ENCODE measurements around the gene APC. TPM values are rescaled to one million over a fixed set of nuclear protein-coding genes. Genes with fewer than 3 reads are reported as not detected.
A peak's percentile ranks its signal among the peaks of the same experiment; 100 is the strongest.
"Not testable (repeated sequence)": the region's sequence is repeated elsewhere in the genome, so short reads cannot be mapped to it uniquely, and the experiment has no call there.

APC gene
- total RNA-seq, 1 donor from 2014 or later, result 48.5 TPM

DNA sequence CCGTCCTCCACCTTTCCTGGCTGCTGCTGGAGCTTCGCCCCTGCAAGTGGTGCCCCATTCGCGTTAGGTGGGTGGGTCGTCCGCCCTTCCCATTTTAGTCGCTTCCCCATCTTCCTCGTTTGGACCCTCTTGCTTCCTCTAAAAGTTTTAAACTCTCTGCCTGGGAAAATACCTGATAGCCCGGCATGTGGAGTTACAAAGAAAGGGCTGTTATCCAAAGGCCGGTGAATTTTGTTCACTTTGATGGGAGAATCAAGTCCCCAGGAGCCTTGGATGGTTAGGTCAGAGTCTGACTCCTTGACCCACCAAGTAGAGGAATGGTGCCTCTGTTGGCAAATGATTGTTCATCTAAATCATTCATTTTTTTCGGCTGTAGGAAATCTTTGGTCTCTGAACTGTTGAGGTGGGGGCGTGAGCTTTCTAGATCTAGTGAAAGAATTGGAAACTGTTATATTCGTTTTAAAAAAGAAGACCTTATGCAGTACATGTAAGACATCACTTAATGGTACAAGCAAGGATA is 29.5 kb upstream of the APC start:
- peaks cover 4% of the 10 kb centered on the region for H3K36me3 Mint-ChIP-seq (ENCODE audit: insufficient read depth)
- H3K4me1 Mint-ChIP-seq (ENCODE audit: low read depth), result peaks cover 31% of the 10 kb centered on the region
- peak overlapping the region; percentile 97 for H3K27ac Mint-ChIP-seq
- DNase-seq (ENCODE audit: low spot score, unreplicated experiment), result no peak
- TF ChIP-seq, protein P1, sequence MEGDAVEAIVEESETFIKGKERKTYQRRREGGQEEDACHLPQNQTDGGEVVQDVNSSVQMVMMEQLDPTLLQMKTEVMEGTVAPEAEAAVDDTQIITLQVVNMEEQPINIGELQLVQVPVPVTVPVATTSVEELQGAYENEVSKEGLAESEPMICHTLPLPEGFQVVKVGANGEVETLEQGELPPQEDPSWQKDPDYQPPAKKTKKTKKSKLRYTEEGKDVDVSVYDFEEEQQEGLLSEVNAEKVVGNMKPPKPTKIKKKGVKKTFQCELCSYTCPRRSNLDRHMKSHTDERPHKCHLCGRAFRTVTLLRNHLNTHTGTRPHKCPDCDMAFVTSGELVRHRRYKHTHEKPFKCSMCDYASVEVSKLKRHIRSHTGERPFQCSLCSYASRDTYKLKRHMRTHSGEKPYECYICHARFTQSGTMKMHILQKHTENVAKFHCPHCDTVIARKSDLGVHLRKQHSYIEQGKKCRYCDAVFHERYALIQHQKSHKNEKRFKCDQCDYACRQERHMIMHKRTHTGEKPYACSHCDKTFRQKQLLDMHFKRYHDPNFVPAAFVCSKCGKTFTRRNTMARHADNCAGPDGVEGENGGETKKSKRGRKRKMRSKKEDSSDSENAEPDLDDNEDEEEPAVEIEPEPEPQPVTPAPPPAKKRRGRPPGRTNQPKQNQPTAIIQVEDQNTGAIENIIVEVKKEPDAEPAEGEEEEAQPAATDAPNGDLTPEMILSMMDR (IDR thresholded peaks at IDR 0.05; ENCODE audit: unreplicated experiment), result no peak
- no peaks in the 10 kb centered on the region for H3K9me3 Mint-ChIP-seq (ENCODE audit: low read depth)
- H3K27me3 Mint-ChIP-seq, result no peaks in the 10 kb centered on the region
- peak overlapping the region; percentile 95 for H3K4me3 Mint-ChIP-seq (ENCODE audit: low read depth)

DNA sequence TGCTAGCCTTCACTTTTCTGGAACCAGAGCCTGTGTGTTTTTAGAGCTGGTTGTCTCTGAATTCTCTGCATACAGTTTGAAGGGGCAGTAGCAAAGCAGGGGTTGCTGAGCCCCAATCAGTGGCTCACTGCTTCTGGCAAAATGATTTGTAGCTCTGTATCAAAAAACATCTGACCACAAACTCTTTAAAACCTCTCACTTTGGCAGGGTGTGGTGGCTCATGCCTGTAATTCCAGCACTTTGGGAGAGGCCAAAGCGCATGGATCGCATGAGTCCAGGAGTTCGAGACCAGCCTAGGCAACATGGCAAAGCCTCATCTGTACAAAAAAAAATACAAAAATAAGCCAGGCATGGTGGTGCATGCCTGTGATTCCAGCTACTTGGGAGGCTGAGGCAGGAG is 28.3 kb upstream of the APC start:
- Mint-ChIP-seq H3K27ac (peak overlapping the region; percentile 71), H3K4me1 (ENCODE audit: low read depth) (peaks cover 31% of the 10 kb centered on the region), H3K9me3 (ENCODE audit: low read depth) (no peaks in the 10 kb centered on the region), H3K27me3 (no peaks in the 10 kb centered on the region), H3K36me3 (ENCODE audit: insufficient read depth) (peaks cover 4% of the 10 kb centered on the region), H3K4me3 (ENCODE audit: low read depth) (peak overlapping the region; percentile 95)
- no peak for DNase-seq (ENCODE audit: low spot score, unreplicated experiment)
- TF ChIP-seq, protein P1 (IDR thresholded peaks at IDR 0.05; ENCODE audit: unreplicated experiment), result no peak

DNA sequence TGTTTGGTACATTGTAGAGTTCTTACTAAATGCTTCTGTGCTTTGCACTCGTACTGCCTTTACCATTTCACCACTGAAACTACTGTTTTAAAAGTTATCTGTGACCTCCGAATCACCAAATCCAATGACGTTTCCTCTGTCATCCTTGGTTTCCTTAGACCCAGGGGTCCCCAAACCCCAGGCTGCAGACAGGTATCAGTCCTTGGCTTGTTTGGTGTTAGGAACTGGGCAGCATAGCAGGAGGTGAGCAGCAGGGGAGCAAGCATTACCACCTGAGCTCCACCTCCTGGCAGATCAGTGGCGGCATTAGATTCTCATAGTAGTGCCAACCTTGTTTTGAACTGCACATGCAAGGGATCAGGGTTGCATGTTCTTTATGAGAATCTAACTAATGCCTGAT is 26.8 kb upstream of the APC start:
- no peak for DNase-seq (ENCODE audit: low spot score, unreplicated experiment)
- no peak overlapping the region for H3K27ac Mint-ChIP-seq
- no peaks in the 10 kb centered on the region for H3K9me3 Mint-ChIP-seq (ENCODE audit: low read depth)
- peaks cover 31% of the 10 kb centered on the region for H3K4me1 Mint-ChIP-seq (ENCODE audit: low read depth)
- no peaks in the 10 kb centered on the region for H3K27me3 Mint-ChIP-seq
- no peak overlapping the region for H3K4me3 Mint-ChIP-seq (ENCODE audit: low read depth)
- TF ChIP-seq, protein P1 (IDR thresholded peaks at IDR 0.05; ENCODE audit: unreplicated experiment), result no peak
- H3K36me3 Mint-ChIP-seq (ENCODE audit: insufficient read depth), result peaks cover 4% of the 10 kb centered on the region

DNA sequence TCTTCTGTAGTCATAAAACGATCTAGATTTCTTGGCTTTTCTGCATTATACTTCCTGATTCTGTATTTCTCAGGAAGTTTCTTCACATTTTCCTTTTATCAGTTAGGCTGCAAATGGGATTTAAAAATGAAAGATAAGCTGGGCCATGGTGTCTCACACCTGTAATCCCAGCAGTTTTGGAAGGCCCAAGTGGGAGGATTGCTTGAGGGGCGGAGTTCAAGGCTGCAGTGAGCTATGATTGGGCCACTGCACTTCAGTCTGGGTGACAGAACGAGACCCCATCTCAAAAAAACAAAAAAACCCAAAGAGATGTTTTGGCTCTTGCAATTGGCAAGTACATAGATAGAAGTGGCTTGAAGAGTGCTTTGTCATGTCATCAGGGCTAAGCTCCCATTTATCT is 26.2 kb upstream of the APC start:
- Mint-ChIP-seq H3K27ac (no peak overlapping the region), H3K4me1 (ENCODE audit: low read depth) (peaks cover 29% of the 10 kb centered on the region), H3K4me3 (ENCODE audit: low read depth) (no peak overlapping the region), H3K36me3 (ENCODE audit: insufficient read depth) (peaks cover 4% of the 10 kb centered on the region), H3K9me3 (ENCODE audit: low read depth) (no peaks in the 10 kb centered on the region), H3K27me3 (no peaks in the 10 kb centered on the region)
- no peak for DNase-seq (ENCODE audit: low spot score, unreplicated experiment)
- TF ChIP-seq, protein P1 (IDR thresholded peaks at IDR 0.05; ENCODE audit: unreplicated experiment), result no peak

DNA sequence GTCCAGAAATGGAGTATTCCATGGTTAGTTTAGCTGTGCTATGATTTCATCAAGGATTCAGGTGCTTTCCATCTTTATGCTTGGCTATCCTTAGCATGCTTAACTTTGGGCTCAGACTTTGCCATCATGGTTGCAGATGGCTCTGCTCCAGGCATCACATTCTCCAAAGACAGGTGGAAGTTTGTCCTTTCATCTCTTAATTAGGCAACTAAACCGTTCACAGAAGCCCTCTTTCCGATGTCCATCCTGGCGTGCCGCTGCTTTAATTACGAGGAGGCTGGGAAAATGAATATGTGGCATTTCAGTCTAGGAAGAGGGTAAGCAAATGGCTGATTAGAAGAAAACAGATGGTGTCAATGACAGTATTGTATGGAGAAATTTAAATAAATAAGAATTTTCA is 24.5 kb upstream of the APC start:
- H3K36me3 Mint-ChIP-seq (ENCODE audit: insufficient read depth), result peaks cover 6% of the 10 kb centered on the region
- no peak overlapping the region for H3K4me3 Mint-ChIP-seq (ENCODE audit: low read depth)
- DNase-seq (ENCODE audit: low spot score, unreplicated experiment), result no peak
- TF ChIP-seq, protein P1 (IDR thresholded peaks at IDR 0.05; ENCODE audit: unreplicated experiment), result no peak
- peaks cover 26% of the 10 kb centered on the region for H3K4me1 Mint-ChIP-seq (ENCODE audit: low read depth)
- H3K27me3 Mint-ChIP-seq, result no peaks in the 10 kb centered on the region
- H3K27ac Mint-ChIP-seq, result no peak overlapping the region
- peaks cover 3% of the 10 kb centered on the region for H3K9me3 Mint-ChIP-seq (ENCODE audit: low read depth)

DNA sequence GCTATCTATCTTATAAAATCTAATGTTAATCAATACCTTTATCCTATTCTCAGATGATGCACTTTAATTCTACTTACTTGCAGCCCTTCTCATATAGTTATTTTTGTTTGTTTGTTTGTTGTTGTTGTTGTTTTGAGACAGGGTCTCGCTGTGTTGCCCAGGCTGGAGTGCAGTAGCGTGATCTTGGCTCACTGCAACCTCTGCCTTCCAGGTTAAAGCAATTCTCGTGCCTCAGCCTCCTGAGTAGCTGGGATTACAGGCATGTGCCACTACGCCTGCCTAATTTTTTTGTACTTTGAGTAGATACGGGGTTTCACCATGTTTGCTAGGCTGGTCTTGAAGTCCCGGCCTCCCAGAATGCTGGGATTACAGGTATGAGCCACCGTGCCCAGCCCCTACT is 20.8 kb upstream of the APC start:
- DNase-seq (ENCODE audit: low spot score, unreplicated experiment); H3K4me3 Mint-ChIP-seq (ENCODE audit: low read depth); H3K27me3 Mint-ChIP-seq; H3K36me3 Mint-ChIP-seq (ENCODE audit: insufficient read depth); H3K9me3 Mint-ChIP-seq (ENCODE audit: low read depth); H3K4me1 Mint-ChIP-seq (ENCODE audit: low read depth): not testable (repeated sequence)
- H3K27ac Mint-ChIP-seq, result peak overlapping the region; percentile 73

All from progenitor cell of endocrine pancreas (in vitro differentiated cells).